NT2/D1 (cell line): ENCODE measurements around the gene RPTOR.

Experiments
- SUZ12 ChIP-seq: IDR thresholded peaks from 2 replicates; pipeline ENCODE4 v1.6.1; 2011; ENCODE audit not compliant: insufficient read length, insufficient read depth; ENCODE audit errors: extremely low read depth
- YY1 ChIP-seq: IDR thresholded peaks from 2 replicates; pipeline ENCODE4 v1.6.1; 2011; ENCODE audit not compliant: insufficient read length, insufficient read depth

DNA sequence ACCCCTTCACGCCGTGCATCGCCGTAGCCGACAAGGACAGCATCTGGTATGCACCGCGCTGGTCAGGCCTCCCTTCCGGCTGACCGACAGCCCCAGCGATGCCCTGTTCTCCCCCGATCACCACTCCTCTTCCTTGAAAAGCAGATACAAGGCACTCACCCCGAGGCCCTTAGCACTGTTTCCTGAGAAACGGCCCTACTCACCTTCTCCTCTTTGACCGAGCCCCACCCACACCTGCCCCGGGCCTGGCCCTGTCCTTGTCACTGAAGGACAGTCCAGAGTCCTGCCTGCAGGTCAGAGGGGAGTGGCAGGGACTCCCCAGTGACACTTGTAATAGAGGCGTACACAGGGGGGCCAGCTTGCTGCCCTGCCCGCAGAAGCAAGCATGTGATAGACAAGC lies 401.1 kb downstream of the RPTOR start:
- no peak for TF ChIP-seq YY1
- TF ChIP-seq SUZ12, result no peak
